ENCODE data around the gene GRM7. TPM values are rescaled to one million over a fixed set of nuclear protein-coding genes. Genes with fewer than 3 reads are reported as not detected.

Gene GRM7
- total RNA-seq, 1 experiment from 2014 or later, result not detected

DNA sequence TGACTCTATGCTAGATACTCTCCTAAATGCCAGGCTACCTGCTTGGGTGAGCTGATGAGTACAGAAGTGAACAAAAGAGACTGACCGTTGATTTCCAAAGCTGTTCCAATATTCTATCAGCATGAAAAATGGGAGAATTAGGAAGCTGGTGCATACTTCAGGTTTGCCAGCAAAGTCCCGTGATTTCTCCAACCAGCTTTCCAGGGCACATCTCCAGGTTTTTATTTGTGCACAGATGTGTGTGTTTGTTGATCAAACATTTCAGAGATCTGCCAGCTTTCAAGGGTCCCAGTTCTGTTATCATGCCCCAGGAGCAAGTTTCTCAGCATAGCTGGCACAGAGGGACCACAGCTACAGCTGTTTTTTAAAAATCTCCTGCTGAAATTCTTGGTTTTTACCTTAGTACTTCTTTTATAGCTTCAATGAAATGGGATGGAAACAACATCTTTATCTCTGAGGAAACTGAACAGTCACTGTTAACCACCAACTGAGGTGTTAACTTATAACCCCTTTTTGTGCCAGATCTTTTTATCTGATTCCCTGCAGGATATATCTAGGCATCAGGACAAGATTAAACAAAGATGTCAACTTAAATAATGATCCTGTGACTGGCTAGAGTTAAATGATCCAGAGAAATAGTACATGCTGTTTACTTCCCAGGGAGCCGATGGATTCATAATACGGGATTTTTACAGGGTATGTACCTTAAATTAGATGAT lies 380.8 kb downstream of the GRM7 start:
- Histone ChIP-seq H3K4me1 (ENCODE audit: insufficient read depth, low read length) (no peaks in the 10 kb centered on the region), H2AFZ (ENCODE audit: low read length) (no peak overlapping the region), H3K27me3 (ENCODE audit: low read length) (no peaks in the 10 kb centered on the region), H3K36me3 (ENCODE audit: low read depth, low read length) (no peaks in the 10 kb centered on the region), H3K9ac (ENCODE audit: low read length) (no peak overlapping the region), H3K9me2 (replicated peaks; ENCODE audit: low read length) (no peaks in the 10 kb centered on the region), H3K4me2 (ENCODE audit: low read length) (no peak overlapping the region), H3K27ac (ENCODE audit: low read length) (no peak overlapping the region), H4K20me1 (ENCODE audit: low read length) (no peaks in the 10 kb centered on the region), H3F3A (ENCODE audit: low read length, unreplicated experiment) (no peaks in the 10 kb centered on the region), H3K4me3 (ENCODE audit: low read length) (no peak overlapping the region), H3K9me3 (ENCODE audit: low read length) (peaks cover 27% of the 10 kb centered on the region), H3K79me2 (ENCODE audit: low read length) (no peaks in the 10 kb centered on the region)
- ChIA-PET CTCF (no interaction called here), POLR2A (ENCODE audit: unreplicated experiment) (no interaction called here)
- intact Hi-C loops (cut with micrococcal nuclease), result no loop called here
- DNase-seq (no peak), ATAC-seq (no peak)
- BruUV-seq (replicated peaks), result no TSS peak
- TF ChIP-seq EZH2phosphoT487 (IDR thresholded peaks at IDR 0.05; ENCODE audit: borderline replicate concordance, low read length), result no peak
- no peak for TF ChIP-seq EZH2 (IDR thresholded peaks at IDR 0.05; ENCODE audit: low read length, unreplicated experiment)
- TF ChIP-seq, protein P1, sequence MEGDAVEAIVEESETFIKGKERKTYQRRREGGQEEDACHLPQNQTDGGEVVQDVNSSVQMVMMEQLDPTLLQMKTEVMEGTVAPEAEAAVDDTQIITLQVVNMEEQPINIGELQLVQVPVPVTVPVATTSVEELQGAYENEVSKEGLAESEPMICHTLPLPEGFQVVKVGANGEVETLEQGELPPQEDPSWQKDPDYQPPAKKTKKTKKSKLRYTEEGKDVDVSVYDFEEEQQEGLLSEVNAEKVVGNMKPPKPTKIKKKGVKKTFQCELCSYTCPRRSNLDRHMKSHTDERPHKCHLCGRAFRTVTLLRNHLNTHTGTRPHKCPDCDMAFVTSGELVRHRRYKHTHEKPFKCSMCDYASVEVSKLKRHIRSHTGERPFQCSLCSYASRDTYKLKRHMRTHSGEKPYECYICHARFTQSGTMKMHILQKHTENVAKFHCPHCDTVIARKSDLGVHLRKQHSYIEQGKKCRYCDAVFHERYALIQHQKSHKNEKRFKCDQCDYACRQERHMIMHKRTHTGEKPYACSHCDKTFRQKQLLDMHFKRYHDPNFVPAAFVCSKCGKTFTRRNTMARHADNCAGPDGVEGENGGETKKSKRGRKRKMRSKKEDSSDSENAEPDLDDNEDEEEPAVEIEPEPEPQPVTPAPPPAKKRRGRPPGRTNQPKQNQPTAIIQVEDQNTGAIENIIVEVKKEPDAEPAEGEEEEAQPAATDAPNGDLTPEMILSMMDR (conservative IDR thresholded peaks at IDR 0.05; ENCODE audit: low read depth, low read length), result no peak

- H3K9ac ChIP-seq (ENCODE audit: low read length), result no peak overlapping the region
- no peaks in the 10 kb centered on the region for H3K9me2 ChIP-seq (replicated peaks; ENCODE audit: low read length)
- H4K20me1 ChIP-seq (ENCODE audit: low read length), result no peaks in the 10 kb centered on the region
- no peak overlapping the region for H2AFZ ChIP-seq (ENCODE audit: low read length)
- H3K4me3 ChIP-seq (ENCODE audit: low read length), result no peak overlapping the region
- ATAC-seq, result no peak
- H3K9me3 ChIP-seq (ENCODE audit: low read length), result peaks cover 27% of the 10 kb centered on the region
- no peaks in the 10 kb centered on the region for H3K4me1 ChIP-seq (ENCODE audit: insufficient read depth, low read length)
- no peaks in the 10 kb centered on the region for H3K27me3 ChIP-seq (ENCODE audit: low read length)
- no peak for DNase-seq
- H3K27ac ChIP-seq (ENCODE audit: low read length), result no peak overlapping the region
- no peaks in the 10 kb centered on the region for H3F3A ChIP-seq (ENCODE audit: low read length, unreplicated experiment)
- no peaks in the 10 kb centered on the region for H3K79me2 ChIP-seq (ENCODE audit: low read length)
- no peak overlapping the region for H3K4me2 ChIP-seq (ENCODE audit: low read length)
- CTCF ChIA-PET, result no interaction called here
- intact Hi-C loops (cut with micrococcal nuclease), result no loop called here
- POLR2A ChIA-PET (ENCODE audit: unreplicated experiment), result no interaction called here
- H3K36me3 ChIP-seq (ENCODE audit: low read depth, low read length), result no peaks in the 10 kb centered on the region
- BruUV-seq (replicated peaks), result no TSS peak
- TF ChIP-seq EZH2phosphoT487 (IDR thresholded peaks at IDR 0.05; ENCODE audit: borderline replicate concordance, low read length), result no peak
Measured at GRCh38 chr3:7242303-7242635, 381.4 kb downstream of the GRM7 start.

DNA sequence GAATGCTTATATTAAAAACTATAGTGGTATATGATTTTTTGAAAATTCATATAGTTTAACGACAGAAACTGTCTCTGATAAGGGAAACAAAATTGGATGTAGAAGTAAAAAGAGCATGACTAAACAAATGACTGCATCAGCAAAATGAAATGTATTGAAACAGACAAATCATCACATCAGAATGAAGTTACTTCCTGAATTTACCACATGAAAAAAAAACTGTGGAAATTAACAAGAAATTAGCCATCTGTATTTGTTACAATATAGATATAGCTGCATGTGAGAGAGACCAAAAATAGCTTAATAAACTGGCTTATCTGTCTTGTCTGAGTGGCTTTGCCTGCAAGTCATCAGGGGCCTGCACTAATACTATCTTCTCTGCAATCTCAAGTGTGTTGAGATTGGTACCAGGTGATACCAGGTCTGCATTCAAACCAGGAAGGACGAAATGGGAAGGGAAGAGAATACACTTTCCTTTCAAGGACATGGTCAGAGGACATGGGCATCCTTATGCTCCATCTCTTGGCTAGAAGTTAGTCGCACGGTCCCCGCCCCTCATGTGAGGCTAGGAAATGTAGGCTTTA lies 388.7 kb downstream of the GRM7 start:
- no peaks in the 10 kb centered on the region for H3K4me1 ChIP-seq (ENCODE audit: insufficient read depth, low read length)
- H3K27ac ChIP-seq (ENCODE audit: low read length), result no peak overlapping the region
- DNase-seq (no peak), ATAC-seq (no peak)
- no peak overlapping the region for H2AFZ ChIP-seq (ENCODE audit: low read length)
- no peaks in the 10 kb centered on the region for H3K27me3 ChIP-seq (ENCODE audit: low read length)
- intact Hi-C loops (cut with micrococcal nuclease), result no loop called here
- H3K9me3 ChIP-seq (ENCODE audit: low read length), result peaks cover 14% of the 10 kb centered on the region; the same call in 1 of the 2 replicates
- no peak overlapping the region for H3K4me3 ChIP-seq (ENCODE audit: low read length)
- BruUV-seq (replicated peaks), result no TSS peak
- no peaks in the 10 kb centered on the region for H3K79me2 ChIP-seq (ENCODE audit: low read length)
- no peaks in the 10 kb centered on the region for H3F3A ChIP-seq (ENCODE audit: low read length, unreplicated experiment)
- H3K9ac ChIP-seq (ENCODE audit: low read length), result no peak overlapping the region
- ChIA-PET CTCF (no interaction called here), POLR2A (ENCODE audit: unreplicated experiment) (no interaction called here)
- H3K36me3 ChIP-seq (ENCODE audit: low read depth, low read length), result no peaks in the 10 kb centered on the region
- no peak overlapping the region for H3K4me2 ChIP-seq (ENCODE audit: low read length)
- H4K20me1 ChIP-seq (ENCODE audit: low read length), result no peaks in the 10 kb centered on the region
- no peak for TF ChIP-seq EZH2phosphoT487 (IDR thresholded peaks at IDR 0.05; ENCODE audit: borderline replicate concordance, low read length)
- TF ChIP-seq EZH2 (IDR thresholded peaks at IDR 0.05; ENCODE audit: low read length, unreplicated experiment), result no peak
- TF ChIP-seq, protein P1 (conservative IDR thresholded peaks at IDR 0.05; ENCODE audit: low read depth, low read length), result no peak
- H3K9me2 ChIP-seq (replicated peaks; ENCODE audit: low read length), result no peaks in the 10 kb centered on the region

Measured in PC-3 (cell line).